Measurements from ENCODE around the gene UBL4B.

- TF ChIP-seq CTCF (IDR thresholded peaks at IDR 0.05) (no peak), POLR2A (IDR thresholded peaks at IDR 0.05) (no peak)
These were observed 11.0 kb downstream of the UBL4B start for GRCh38 chr1:110123224-110123623.
